OCI-LY1 (cell line): Measurements from ENCODE around the gene FNIP2.

Source experiments
- H2AFZ ChIP-seq: fragments of 200-600 bp; sonication (generic), shearing (Covaris generic); 2 replicates; pipeline ENCODE4 v1.6.0; 2014; ENCODE audit warnings: antibody characterized with exemption, mild to moderate bottlenecking, low read length
- H3F3A ChIP-seq: fragments of 200-600 bp; sonication (generic), shearing (Covaris generic); 2 replicates; pipeline ENCODE4 v1.6.0; 2014; ENCODE audit warnings: mild to moderate bottlenecking, antibody characterized with exemption, low read length, moderate library complexity; ENCODE audit not compliant: insufficient read depth
- H3K27ac ChIP-seq: fragments of 200-600 bp; sonication (generic); 2 replicates; pipeline ENCODE4 v1.5.1; 2014; ENCODE audit warnings: low read length, mixed run types, mild to moderate bottlenecking, low read depth; ENCODE audit not compliant: poor library complexity, severe bottlenecking
- H3K27me3 ChIP-seq: fragments of 200-600 bp; sonication (generic); 2 replicates; pipeline ENCODE4 v1.6.0; 2014; ENCODE audit warnings: antibody characterized with exemption, mild to moderate bottlenecking, low read length, moderate library complexity; ENCODE audit not compliant: insufficient read depth
- H3K36me3 ChIP-seq: fragments of 200-600 bp; sonication (generic); 2 replicates; pipeline ENCODE4 v1.6.1; 2014; ENCODE audit warnings: mild to moderate bottlenecking, antibody characterized with exemption, low read length, moderate library complexity, mixed read lengths; ENCODE audit not compliant: insufficient read depth
- H3K4me1 ChIP-seq: fragments of 200-600 bp; sonication (generic); 2 replicates; pipeline ENCODE4 v1.5.1; 2014; ENCODE audit warnings: mild to moderate bottlenecking, low read length, moderate library complexity; ENCODE audit not compliant: insufficient read depth, severe bottlenecking
- H3K4me2 ChIP-seq: fragments of 200-600 bp; sonication (generic), shearing (Covaris generic); 2 replicates; pipeline ENCODE4 v1.6.1; 2014; ENCODE audit warnings: low read length
- H3K4me3 ChIP-seq: fragments of 200-600 bp; sonication (generic); 2 replicates; pipeline ENCODE4 v1.5.1; 2014; ENCODE audit warnings: low read length, low read depth, mild to moderate bottlenecking, mixed read lengths; ENCODE audit not compliant: poor library complexity, severe bottlenecking
- H3K79me2 ChIP-seq: fragments of 200-600 bp; shearing (Covaris generic); 2 replicates; pipeline ENCODE4 v1.6.1; 2016; ENCODE audit warnings: mixed run types, low read length, mixed read lengths; ENCODE audit not compliant: insufficient read depth
- H3K9ac ChIP-seq: fragments of 200-600 bp; sonication (generic), shearing (Covaris generic); 2 replicates; pipeline ENCODE4 v1.6.1; 2014; ENCODE audit warnings: mild to moderate bottlenecking, low read length, mixed read lengths
- H3K9me2 ChIP-seq: fragments of 200-600 bp; sonication (generic), shearing (Covaris generic); 2 replicates; pipeline ENCODE4 v1.6.1; 2014; ENCODE audit warnings: low read depth, mild to moderate bottlenecking, low read length, mixed read lengths
- H3K9me3 ChIP-seq: fragments of 200-600 bp; shearing (Covaris generic); 2 replicates; pipeline ENCODE4 v1.6.1; 2014; ENCODE audit warnings: low read length, mixed read lengths
- H4K20me1 ChIP-seq: fragments of 200-600 bp; sonication (generic), shearing (Covaris generic); 2 replicates; pipeline ENCODE4 v1.6.0; 2016; ENCODE audit warnings: mild to moderate bottlenecking, low read length; ENCODE audit not compliant: insufficient read depth
- EZH2 ChIP-seq: fragments of 200-600 bp; sonication (generic), shearing (Covaris generic); IDR thresholded peaks from 2 replicates; pipeline ENCODE4 v1.8.0; 2017; ENCODE audit warnings: borderline replicate concordance, mixed run types, mild to moderate bottlenecking, antibody characterized with exemption, low read length, moderate library complexity, mixed read lengths
- TF ChIP-seq, protein P1 (sequence below): fragments of 200-600 bp; sonication (generic), shearing (Covaris generic); IDR thresholded peaks from 2 replicates; pipeline ENCODE4 v1.5.1; 2017; ENCODE audit warnings: mild to moderate bottlenecking, antibody characterized with exemption, low read length, moderate library complexity, mixed read lengths

The FNIP2 gene

GRCh38 chr4:158796370-158797140, 27.7 kb downstream of the FNIP2 start:
- Histone ChIP-seq H3K27ac (no peak overlapping the region), H3K9ac (no peak overlapping the region)

GRCh38 chr4:158798062-158798461, 29.2 kb downstream of the FNIP2 start:
- Histone ChIP-seq H2AFZ (no peak overlapping the region), H3K4me3 (no peak overlapping the region), H3K9me3 (no peaks in the 10 kb centered on the region), H4K20me1 (no peaks in the 10 kb centered on the region), H3K27me3 (no peaks in the 10 kb centered on the region), H3K4me1 (no peaks in the 10 kb centered on the region), H3K4me2 (no peak overlapping the region), H3K79me2 (no peaks in the 10 kb centered on the region), H3K9me2 (no peaks in the 10 kb centered on the region), H3K27ac (no peak overlapping the region), H3K9ac (no peak overlapping the region), H3K36me3 (no peaks in the 10 kb centered on the region), H3F3A (no peaks in the 10 kb centered on the region)
- TF ChIP-seq, protein P1, sequence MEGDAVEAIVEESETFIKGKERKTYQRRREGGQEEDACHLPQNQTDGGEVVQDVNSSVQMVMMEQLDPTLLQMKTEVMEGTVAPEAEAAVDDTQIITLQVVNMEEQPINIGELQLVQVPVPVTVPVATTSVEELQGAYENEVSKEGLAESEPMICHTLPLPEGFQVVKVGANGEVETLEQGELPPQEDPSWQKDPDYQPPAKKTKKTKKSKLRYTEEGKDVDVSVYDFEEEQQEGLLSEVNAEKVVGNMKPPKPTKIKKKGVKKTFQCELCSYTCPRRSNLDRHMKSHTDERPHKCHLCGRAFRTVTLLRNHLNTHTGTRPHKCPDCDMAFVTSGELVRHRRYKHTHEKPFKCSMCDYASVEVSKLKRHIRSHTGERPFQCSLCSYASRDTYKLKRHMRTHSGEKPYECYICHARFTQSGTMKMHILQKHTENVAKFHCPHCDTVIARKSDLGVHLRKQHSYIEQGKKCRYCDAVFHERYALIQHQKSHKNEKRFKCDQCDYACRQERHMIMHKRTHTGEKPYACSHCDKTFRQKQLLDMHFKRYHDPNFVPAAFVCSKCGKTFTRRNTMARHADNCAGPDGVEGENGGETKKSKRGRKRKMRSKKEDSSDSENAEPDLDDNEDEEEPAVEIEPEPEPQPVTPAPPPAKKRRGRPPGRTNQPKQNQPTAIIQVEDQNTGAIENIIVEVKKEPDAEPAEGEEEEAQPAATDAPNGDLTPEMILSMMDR: no peak
- TF ChIP-seq EZH2: no peak

More at GRCh38 chr4:158796370-158797140, 27.7 kb downstream of the FNIP2 start:
- Histone ChIP-seq H3K4me3 (no peak overlapping the region), H3K4me2 (no peak overlapping the region), H3K9me3 (no peaks in the 10 kb centered on the region), H4K20me1 (no peaks in the 10 kb centered on the region), H3K36me3 (no peaks in the 10 kb centered on the region), H2AFZ (no peak overlapping the region), H3K4me1 (no peaks in the 10 kb centered on the region), H3F3A (no peaks in the 10 kb centered on the region), H3K9me2 (no peaks in the 10 kb centered on the region), H3K27me3 (no peaks in the 10 kb centered on the region), H3K79me2 (no peaks in the 10 kb centered on the region)
- TF ChIP-seq, protein P1: no peak
- no peak for TF ChIP-seq EZH2

DNA sequence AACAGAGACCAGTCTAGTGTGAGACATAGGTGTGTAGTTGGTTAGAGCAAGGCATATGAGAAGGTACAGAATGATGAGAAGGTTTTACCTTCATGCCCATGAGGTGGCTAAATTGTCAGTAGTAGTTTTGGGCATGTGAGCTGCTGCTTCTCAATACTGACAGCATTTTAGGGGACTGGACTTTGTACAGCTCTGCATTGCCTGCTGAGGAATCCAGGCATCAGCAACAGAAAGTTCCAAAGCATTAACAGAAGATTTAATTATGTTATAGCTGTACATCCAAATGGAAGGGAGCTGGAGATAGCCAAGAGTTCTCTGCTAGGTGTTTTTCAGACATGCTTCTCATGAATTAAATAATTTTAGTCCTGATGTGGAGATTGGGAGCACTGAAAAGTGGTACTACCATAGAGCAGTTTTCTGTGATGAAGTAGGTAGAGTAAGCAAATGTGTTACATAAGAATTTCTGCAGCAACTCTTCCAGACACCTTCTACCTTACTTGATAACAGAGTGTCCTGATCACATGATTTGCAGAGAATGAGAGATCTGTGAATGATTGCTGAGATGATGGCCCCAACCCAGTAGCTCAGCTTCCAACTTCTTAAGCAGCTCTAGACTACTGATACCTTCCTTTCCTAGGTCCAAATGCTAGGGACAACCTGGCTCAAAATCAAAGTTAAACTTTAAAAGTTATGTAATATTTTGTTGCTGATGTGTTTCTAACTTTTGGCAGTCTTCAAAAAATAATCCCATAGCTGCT, 30.4 kb downstream of the FNIP2 start:
- no peak overlapping the region for H3K4me2 ChIP-seq
- TF ChIP-seq, protein P1: no peak
- no peak for TF ChIP-seq EZH2
- no peak overlapping the region for H3K4me3 ChIP-seq
- H3K79me2 ChIP-seq: no peaks in the 10 kb centered on the region
- no peaks in the 10 kb centered on the region for H3K27me3 ChIP-seq
- H3K9me2 ChIP-seq: no peaks in the 10 kb centered on the region
- no peak overlapping the region for H3K9ac ChIP-seq
- H3F3A ChIP-seq: no peaks in the 10 kb centered on the region
- H3K4me1 ChIP-seq: no peaks in the 10 kb centered on the region
- no peaks in the 10 kb centered on the region for H4K20me1 ChIP-seq
- no peaks in the 10 kb centered on the region for H3K36me3 ChIP-seq
- H3K27ac ChIP-seq: no peak overlapping the region
- no peak overlapping the region for H2AFZ ChIP-seq
- H3K9me3 ChIP-seq: no peaks in the 10 kb centered on the region
